Astrocyte (in vitro differentiated cells and primary cell): ENCODE measurements around the gene VWA8. TPM values are rescaled to one million over a fixed set of nuclear protein-coding genes. Genes with fewer than 3 reads are reported as not detected.

ENCODE experiments used
- DNase-seq: peaks from one replicate; pipeline ENCODE4 v3.0.0-alpha.2; 2010; ENCODE audit warnings: low read depth
- FAIRE-seq: peaks from 2 replicates; lab custom pipeline; 2011; peaks lifted over from hg19 to GRCh38; lab: Jason Lieb, UNC
- H2AFZ ChIP-seq: 2 replicates; pipeline ENCODE4 v1.6.0; 2012; ENCODE audit warnings: low read depth, low read length, inconsistent platforms
- H3K27ac ChIP-seq: 2 replicates; pipeline ENCODE4 v1.5.1; 2011; ENCODE audit warnings: low read depth, low read length, inconsistent platforms
- H3K27me3 ChIP-seq: 2 replicates; pipeline ENCODE4 v1.6.0; 2011; ENCODE audit warnings: low read length, inconsistent platforms; ENCODE audit not compliant: insufficient read depth
- H3K36me3 ChIP-seq: 2 replicates; pipeline ENCODE4 v1.5.1; 2011; ENCODE audit warnings: low read length, inconsistent platforms; ENCODE audit not compliant: insufficient read depth
- H3K4me1 ChIP-seq: 2 replicates; pipeline ENCODE4 v1.5.1; 2011; ENCODE audit warnings: low read length, inconsistent platforms; ENCODE audit not compliant: insufficient read depth
- H3K4me2 ChIP-seq: 2 replicates; pipeline ENCODE4 v1.6.0; 2012; ENCODE audit warnings: low read length, inconsistent platforms
- H3K4me3 ChIP-seq: 2 replicates; pipeline ENCODE4 v1.5.1; 2011; ENCODE audit warnings: low read depth, mild to moderate bottlenecking, low read length, inconsistent platforms; ENCODE audit not compliant: insufficient read depth
- H3K79me2 ChIP-seq: 2 replicates; pipeline ENCODE4 v1.6.0; 2012; ENCODE audit warnings: mild to moderate bottlenecking, low read length, inconsistent platforms; ENCODE audit not compliant: insufficient read depth
- H3K9ac ChIP-seq: 2 replicates; pipeline ENCODE4 v1.6.0; 2012; ENCODE audit warnings: mild to moderate bottlenecking, low read length, inconsistent platforms
- H3K9me3 ChIP-seq: 2 replicates; pipeline ENCODE4 v1.5.1; 2012; ENCODE audit warnings: low read depth, mild to moderate bottlenecking, low read length, inconsistent platforms; ENCODE audit not compliant: insufficient read depth
- H4K20me1 ChIP-seq: 2 replicates; pipeline ENCODE4 v1.6.0; 2012; ENCODE audit warnings: low read length, inconsistent platforms; ENCODE audit not compliant: insufficient read depth
- H3K27ac Mint-ChIP-seq: one replicate; pipeline ENCODE4 v1.8.0; 2021; ENCODE audit warnings: mild to moderate bottlenecking, mixed read lengths; ENCODE audit not compliant: unreplicated experiment
- H3K27me3 Mint-ChIP-seq: one replicate; pipeline ENCODE4 v1.8.0; 2021; ENCODE audit warnings: low read depth, mixed read lengths; ENCODE audit not compliant: unreplicated experiment
- H3K36me3 Mint-ChIP-seq: one replicate; pipeline ENCODE4 v1.8.0; 2021; ENCODE audit warnings: low read depth, mixed read lengths; ENCODE audit not compliant: unreplicated experiment
- H3K4me1 Mint-ChIP-seq: one replicate; pipeline ENCODE4 v1.8.0; 2021; ENCODE audit warnings: low read depth, mixed read lengths; ENCODE audit not compliant: unreplicated experiment
- H3K4me3 Mint-ChIP-seq: one replicate; pipeline ENCODE4 v1.8.0; 2021; ENCODE audit warnings: mild to moderate bottlenecking, moderate library complexity, mixed read lengths; ENCODE audit not compliant: unreplicated experiment
- H3K9me3 Mint-ChIP-seq: one replicate; pipeline ENCODE4 v1.8.0; 2021; ENCODE audit warnings: mild to moderate bottlenecking, mixed read lengths; ENCODE audit not compliant: unreplicated experiment
- EZH2 ChIP-seq: IDR thresholded peaks from 2 replicates; pipeline ENCODE4 v1.6.1; 2012; ENCODE audit warnings: mild to moderate bottlenecking, low read length, inconsistent platforms; ENCODE audit not compliant: insufficient read depth
- total RNA-seq: library from RNA; stranded (reverse); gene quantifications from 2 replicates; pipeline ENCODE4 v1.2.1, GENCODE V29; 2021
- TF ChIP-seq, protein P1 (sequence below): IDR thresholded peaks from 2 replicates; pipeline ENCODE4 v1.5.1; 2011; ENCODE audit warnings: low read depth, mild to moderate bottlenecking, inconsistent platforms, low read length, moderate library complexity; ENCODE audit not compliant: insufficient read depth

Gene VWA8
- total RNA-seq, 1 donor from 2014 or later, result 15.6 TPM

DNA sequence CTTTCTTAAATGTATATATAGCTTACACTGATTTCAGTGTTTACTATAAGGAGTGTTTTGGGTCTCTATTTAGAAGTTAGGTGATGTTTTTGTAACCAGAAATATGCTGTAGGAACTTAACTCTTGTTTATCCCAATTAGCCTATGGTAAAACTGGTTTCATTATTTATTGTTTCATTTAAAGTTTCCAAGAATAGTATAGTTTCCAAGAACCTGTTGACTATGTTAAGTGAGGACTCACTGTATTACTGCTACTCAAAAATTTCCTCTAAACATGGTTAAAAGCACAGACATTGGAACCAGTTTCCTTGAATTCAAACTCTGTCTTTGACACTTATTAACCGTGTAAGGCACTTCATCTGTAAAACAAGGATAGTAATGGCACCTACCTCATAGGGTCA, 316.2 kb downstream of the VWA8 start:
- H3K36me3 Mint-ChIP-seq, result no peaks in the 10 kb centered on the region
- H3K9me3 ChIP-seq, result no peaks in the 10 kb centered on the region
- H3K4me2 ChIP-seq, result peak overlapping the region; percentile 49
- H3K4me1 Mint-ChIP-seq, result peaks cover 26% of the 10 kb centered on the region
- DNase-seq (no peak), FAIRE-seq (peak; percentile 49)
- no peaks in the 10 kb centered on the region for H3K9me3 Mint-ChIP-seq
- no peaks in the 10 kb centered on the region for H3K36me3 ChIP-seq
- H3K27ac Mint-ChIP-seq, result no peak overlapping the region
- no peak overlapping the region for H3K4me3 Mint-ChIP-seq
- H3K79me2 ChIP-seq, result no peaks in the 10 kb centered on the region
- no peak overlapping the region for H3K4me3 ChIP-seq
- no peak overlapping the region for H2AFZ ChIP-seq
- no peaks in the 10 kb centered on the region for H3K27me3 ChIP-seq
- H3K9ac ChIP-seq, result peak overlapping the region; percentile 17
- no peaks in the 10 kb centered on the region for H4K20me1 ChIP-seq
- H3K4me1 ChIP-seq, result peaks cover 18% of the 10 kb centered on the region
- TF ChIP-seq EZH2, result no peak
- TF ChIP-seq, protein P1, sequence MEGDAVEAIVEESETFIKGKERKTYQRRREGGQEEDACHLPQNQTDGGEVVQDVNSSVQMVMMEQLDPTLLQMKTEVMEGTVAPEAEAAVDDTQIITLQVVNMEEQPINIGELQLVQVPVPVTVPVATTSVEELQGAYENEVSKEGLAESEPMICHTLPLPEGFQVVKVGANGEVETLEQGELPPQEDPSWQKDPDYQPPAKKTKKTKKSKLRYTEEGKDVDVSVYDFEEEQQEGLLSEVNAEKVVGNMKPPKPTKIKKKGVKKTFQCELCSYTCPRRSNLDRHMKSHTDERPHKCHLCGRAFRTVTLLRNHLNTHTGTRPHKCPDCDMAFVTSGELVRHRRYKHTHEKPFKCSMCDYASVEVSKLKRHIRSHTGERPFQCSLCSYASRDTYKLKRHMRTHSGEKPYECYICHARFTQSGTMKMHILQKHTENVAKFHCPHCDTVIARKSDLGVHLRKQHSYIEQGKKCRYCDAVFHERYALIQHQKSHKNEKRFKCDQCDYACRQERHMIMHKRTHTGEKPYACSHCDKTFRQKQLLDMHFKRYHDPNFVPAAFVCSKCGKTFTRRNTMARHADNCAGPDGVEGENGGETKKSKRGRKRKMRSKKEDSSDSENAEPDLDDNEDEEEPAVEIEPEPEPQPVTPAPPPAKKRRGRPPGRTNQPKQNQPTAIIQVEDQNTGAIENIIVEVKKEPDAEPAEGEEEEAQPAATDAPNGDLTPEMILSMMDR, result no peak
- peak overlapping the region; percentile 69 for H3K27ac ChIP-seq
- no peaks in the 10 kb centered on the region for H3K27me3 Mint-ChIP-seq

DNA sequence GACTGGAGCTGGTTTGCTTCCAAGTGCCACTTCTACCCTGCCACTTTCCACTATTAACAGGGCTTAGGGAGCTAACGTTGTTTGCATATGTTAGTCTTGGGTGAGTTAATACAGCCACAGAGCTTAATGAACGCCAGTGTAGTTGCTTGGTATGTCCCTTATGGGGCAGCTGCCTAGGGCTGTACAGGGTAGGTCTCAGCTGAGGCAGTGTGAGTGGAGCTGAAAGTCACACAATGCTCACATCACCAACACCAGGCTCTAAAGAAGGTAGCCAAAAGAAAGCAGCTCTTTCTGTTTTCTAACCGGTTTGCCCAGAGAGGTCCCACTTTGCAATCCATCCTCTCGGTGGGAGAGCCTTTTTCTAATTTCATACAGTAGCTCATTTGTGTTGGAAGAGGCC, 317.4 kb downstream of the VWA8 start:
- Mint-ChIP-seq H3K27me3 (no peaks in the 10 kb centered on the region), H3K27ac (no peak overlapping the region), H3K4me1 (peaks cover 21% of the 10 kb centered on the region), H3K36me3 (no peaks in the 10 kb centered on the region), H3K4me3 (no peak overlapping the region), H3K9me3 (no peaks in the 10 kb centered on the region)
- H3K36me3 ChIP-seq, result no peaks in the 10 kb centered on the region
- H3K27me3 ChIP-seq, result no peaks in the 10 kb centered on the region
- no peak for TF ChIP-seq EZH2
- TF ChIP-seq, protein P1, result no peak
- H3K27ac ChIP-seq, result no peak overlapping the region
- H3K4me2 ChIP-seq, result no peak overlapping the region
- H3K9me3 ChIP-seq, result no peaks in the 10 kb centered on the region
- H3K4me1 ChIP-seq, result peaks cover 17% of the 10 kb centered on the region
- DNase-seq (no peak), FAIRE-seq (no peak)
- no peak overlapping the region for H3K4me3 ChIP-seq
- H4K20me1 ChIP-seq, result no peaks in the 10 kb centered on the region
- H2AFZ ChIP-seq, result no peak overlapping the region
- H3K79me2 ChIP-seq, result no peaks in the 10 kb centered on the region
- no peak overlapping the region for H3K9ac ChIP-seq

DNA sequence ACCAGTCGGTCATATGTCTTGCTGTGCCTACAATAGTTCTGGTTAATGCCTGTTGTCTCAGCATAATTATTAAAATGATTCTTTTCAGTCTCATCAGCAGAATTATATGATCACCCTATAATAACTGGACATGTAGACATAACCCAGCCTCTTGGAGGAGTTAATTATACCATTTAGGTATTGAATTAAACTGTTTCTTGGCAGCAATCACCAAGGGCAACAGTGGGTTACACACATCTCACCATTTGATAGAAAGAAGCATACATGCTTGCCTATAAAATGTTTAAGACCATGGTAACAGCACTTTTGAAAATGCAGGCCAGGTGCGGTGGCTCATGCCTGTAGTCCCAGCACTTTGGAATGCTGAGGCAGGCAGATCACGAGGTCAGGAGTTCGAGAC, 318.9 kb downstream of the VWA8 start:
- Histone ChIP-seq H3K4me3 (no peak overlapping the region), H3K36me3 (no peaks in the 10 kb centered on the region), H3K27ac (no peak overlapping the region), H3K79me2 (no peaks in the 10 kb centered on the region), H3K4me2 (no peak overlapping the region), H3K9me3 (no peaks in the 10 kb centered on the region), H2AFZ (no peak overlapping the region), H3K27me3 (no peaks in the 10 kb centered on the region), H4K20me1 (no peaks in the 10 kb centered on the region), H3K4me1 (peaks cover 9% of the 10 kb centered on the region), H3K9ac (no peak overlapping the region)
- DNase-seq (no peak), FAIRE-seq (no peak)
- TF ChIP-seq EZH2, result no peak
- TF ChIP-seq, protein P1, result no peak
- no peak overlapping the region for H3K27ac Mint-ChIP-seq
- no peak overlapping the region for H3K4me3 Mint-ChIP-seq
- H3K27me3 Mint-ChIP-seq, result no peaks in the 10 kb centered on the region
- H3K9me3 Mint-ChIP-seq, result no peaks in the 10 kb centered on the region
- H3K36me3 Mint-ChIP-seq, result no peaks in the 10 kb centered on the region
- H3K4me1 Mint-ChIP-seq, result peaks cover 12% of the 10 kb centered on the region
